Stimulated activated CD8-positive, alpha-beta memory T cell treated with anti-CD3 and anti-CD28 coated beads, Interleukin-7, amount 100 ng/mL, for 48 hours (primary cell): ENCODE results near the gene NMNAT3.

Source experiments
- DNase-seq, 2 donors: peaks; one replicate each; pipeline ENCODE4 v3.0.0-alpha.2; 2020; ENCODE audit warnings: low read depth in 1 of 2; ENCODE audit errors: extremely low read depth in 1 of 2

Gene NMNAT3

GRCh38 chr3:139677388-139678155 is at the start of gene NMNAT3:
Gene NMNAT3 (minus strand): TSS chr3:139677972. CDS start chr3:139627724, 50,248 bp downstream.
- DNase-seq: peak; percentile 54 to 60

DNA sequence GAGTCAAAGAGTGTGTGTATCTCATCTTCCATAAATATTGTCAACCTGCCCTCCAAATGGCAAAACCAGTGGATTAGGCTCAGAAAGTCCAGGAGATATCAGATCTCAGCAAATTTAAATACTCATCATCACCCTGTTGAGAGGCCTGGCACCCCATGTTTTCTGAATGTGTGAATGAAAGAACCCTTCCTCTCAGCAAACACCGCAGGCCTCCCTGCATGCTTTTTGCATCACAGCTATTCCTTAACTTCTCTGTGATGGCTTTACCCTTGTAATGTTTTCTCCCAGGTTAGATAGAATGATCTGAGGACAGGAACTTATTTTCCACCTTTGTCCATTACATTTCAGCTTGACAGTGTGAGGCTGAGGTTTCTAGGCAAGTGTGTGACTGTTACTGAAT is 43.6 kb upstream of the NMNAT3 start:
- DNase-seq: no peak

- DNase-seq: no peak
Measured at GRCh38 chr3:139718415-139718814, 40.6 kb upstream of the NMNAT3 start.

GRCh38 chr3:139716908-139717485 is 39.2 kb upstream of the NMNAT3 start:
- no peak for DNase-seq

- DNase-seq: no peak
Measured at GRCh38 chr3:139715743-139716360, 38.1 kb upstream of the NMNAT3 start.

- DNase-seq: no peak
Measured at GRCh38 chr3:139715166-139715565, 37.4 kb upstream of the NMNAT3 start.

DNA sequence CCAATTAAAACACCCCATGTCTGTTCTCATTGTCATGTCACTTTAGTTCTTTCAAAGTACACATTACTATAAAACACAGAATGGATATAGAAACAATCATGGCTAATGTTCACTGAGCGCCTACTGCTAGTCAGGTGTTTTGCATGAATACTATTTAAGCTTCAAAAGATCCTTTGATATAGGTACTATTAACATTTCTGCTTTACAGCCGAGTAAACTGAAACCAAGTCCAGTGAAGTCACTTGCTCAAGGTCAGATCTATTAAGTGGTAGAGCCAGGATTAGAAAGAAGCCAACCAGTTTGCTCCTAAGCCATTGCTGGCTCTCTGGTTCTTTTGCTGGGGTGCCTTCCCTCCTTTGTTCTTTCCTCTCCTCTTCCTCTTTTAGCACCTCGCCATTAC is 32.4 kb upstream of the NMNAT3 start:
- no peak for DNase-seq

- DNase-seq: no peak
Measured at GRCh38 chr3:139705631-139706030, 27.9 kb upstream of the NMNAT3 start.

DNA sequence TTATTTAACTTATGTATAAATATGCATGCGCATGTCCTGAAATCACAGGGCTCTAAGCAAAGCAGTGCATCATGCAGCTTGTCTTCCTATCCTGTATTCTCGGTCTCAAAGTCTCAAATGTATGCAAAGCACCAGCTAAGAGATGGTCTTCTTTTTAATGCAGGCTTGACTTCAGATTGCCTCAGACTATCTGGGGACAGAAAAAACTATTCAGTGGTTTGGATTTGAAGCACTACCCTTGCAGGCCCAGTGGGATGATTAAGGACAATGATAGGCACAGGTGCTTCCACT is 18.5 kb upstream of the NMNAT3 start:
- no peak for DNase-seq

DNA sequence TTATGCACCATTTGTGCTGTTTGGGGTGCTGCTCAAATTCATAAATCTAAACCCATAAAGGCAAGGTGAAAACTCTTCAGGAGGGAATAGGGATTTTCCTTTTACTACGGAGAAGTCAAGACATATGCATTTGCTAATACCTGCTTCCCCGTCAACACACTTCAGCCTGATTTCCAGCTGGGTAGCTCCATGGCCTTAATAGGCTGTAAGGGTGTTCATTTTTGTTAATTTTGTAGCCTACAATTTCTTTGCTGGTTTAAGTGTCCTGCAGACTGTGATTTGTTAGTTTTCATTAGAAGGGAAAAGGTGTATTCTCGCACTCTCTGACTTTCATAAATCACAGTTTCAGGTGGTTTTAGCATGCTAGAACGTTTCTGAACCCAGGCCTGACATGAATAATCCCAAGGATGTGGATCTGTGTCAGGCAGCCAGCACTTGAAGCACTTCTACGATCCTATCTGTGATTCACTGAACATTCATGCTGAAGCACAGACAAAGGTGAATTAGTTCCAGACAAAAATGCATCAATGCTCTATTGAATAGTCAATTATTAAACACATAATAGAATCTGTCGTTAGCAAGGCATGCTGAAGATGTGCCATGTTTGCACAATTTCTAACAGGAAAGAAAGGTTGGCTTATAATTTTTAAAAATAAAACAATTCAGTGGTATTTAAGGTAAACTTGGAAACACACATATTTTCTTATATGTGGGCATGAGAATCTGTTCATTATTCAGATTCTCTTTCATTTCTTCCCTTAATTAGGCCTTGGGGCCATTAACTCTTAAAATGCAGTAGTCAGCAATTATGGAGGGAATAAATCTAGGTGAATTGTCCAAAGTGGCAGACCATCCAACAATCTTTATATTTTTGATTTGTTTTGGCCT is 17.9 kb upstream of the NMNAT3 start:
- DNase-seq: no peak

DNA sequence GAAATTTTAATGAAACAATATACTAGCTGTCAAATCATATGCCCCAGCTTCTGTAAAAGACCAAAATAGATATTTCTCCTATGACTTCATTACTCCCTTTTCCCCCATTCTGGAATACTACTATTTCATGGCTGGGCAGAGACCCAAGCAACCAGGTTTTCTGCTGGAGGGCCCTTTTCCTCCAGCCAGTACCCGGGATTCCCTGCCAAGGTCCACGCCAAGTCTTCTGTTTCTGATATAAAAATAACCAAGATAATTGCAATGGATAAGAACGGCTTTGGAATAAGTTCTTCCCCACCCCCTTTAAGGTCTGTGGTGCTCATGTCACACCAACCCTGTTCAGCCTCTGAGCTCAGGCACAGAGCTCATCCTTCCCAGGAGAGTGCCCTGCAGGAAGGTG is 17.2 kb upstream of the NMNAT3 start:
- no peak for DNase-seq

DNA sequence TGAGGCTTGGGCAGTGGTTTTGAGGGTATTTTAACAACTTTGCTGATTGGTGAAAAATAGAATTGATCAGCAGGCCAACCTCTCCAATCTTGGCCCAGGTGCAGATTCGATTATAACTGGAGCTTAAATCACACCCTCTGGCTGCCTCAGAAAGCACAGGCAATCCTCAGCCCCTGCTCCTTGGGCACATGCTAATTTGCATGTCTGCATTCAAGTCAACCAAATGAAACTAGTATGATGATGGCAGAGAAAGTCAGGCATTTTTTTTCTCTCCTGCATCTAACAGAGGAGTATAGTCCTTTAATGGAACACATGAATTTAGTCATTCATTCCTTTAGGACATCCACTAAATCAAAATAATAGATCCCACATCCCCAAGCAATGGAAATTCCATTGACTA is 16.8 kb upstream of the NMNAT3 start:
- no peak for DNase-seq

GRCh38 chr3:139691619-139692018 is 13.8 kb upstream of the NMNAT3 start:
- DNase-seq: no peak

DNA sequence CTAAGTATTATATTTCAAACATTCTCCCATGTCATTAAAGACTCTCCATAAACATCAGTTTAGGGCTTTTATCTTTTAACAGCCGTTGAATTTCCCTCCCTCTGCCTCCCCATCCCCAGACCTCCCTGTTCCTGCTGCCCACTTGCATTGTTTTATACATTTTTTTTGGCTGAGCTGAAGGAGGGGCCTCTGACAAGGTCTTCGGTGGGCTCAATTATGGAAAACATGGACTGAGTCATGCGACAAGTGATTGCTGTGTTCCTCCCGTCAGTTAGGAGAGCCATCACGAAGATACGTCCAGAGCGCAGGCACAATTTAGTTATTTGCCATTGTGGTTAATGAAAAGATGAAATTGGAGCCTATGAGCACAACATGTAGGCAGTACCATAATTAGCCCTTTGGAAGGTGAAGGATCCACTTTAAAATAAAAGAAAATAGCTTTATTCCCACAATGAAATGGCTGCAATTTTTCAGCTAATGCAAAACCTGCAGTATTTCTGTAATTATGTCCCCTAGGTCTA is 12.0 kb upstream of the NMNAT3 start:
- DNase-seq: no peak

DNA sequence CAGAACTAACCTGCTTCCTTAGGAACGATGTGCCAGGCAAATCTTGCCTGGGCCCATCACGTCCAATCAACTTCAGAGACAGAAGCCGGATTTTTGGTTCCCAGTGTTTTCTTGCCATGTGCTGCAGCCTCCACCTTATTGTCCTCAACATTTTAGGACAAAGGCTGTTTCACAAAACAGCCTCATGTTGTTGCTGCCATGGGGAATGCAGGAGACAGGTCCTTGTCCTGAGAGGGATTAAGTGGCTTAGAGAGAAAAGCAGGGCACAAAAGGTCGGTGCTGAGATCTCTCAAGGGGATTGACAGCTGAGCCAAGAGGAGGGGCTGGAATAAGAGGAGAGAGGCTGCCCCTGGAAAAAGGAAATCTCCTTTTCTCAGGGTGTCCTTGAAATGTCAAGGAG is 11.3 kb upstream of the NMNAT3 start:
- no peak for DNase-seq

DNA sequence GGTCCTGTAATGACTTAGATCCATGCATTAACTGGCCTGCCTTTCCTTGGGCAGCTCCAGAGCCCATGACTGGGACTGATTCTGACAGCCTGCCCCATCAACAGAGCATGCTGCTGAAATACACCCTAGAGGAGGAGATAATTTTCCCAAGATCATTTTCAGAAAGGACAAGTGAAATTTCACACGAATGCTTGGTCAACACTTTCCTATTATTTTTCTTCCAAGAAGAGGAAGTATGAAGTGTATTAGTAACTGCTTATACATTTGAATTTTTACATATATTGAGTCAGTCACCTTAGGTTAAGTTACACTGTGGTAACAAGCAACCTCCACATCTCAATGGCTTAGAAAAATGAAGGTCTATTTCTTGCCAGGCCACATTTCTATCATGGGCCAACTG is 9.7 kb upstream of the NMNAT3 start:
- no peak for DNase-seq

GRCh38 chr3:139686624-139687023 is 8.9 kb upstream of the NMNAT3 start:
- DNase-seq: no peak

GRCh38 chr3:139686206-139686605 is 8.4 kb upstream of the NMNAT3 start:
- no peak for DNase-seq

DNA sequence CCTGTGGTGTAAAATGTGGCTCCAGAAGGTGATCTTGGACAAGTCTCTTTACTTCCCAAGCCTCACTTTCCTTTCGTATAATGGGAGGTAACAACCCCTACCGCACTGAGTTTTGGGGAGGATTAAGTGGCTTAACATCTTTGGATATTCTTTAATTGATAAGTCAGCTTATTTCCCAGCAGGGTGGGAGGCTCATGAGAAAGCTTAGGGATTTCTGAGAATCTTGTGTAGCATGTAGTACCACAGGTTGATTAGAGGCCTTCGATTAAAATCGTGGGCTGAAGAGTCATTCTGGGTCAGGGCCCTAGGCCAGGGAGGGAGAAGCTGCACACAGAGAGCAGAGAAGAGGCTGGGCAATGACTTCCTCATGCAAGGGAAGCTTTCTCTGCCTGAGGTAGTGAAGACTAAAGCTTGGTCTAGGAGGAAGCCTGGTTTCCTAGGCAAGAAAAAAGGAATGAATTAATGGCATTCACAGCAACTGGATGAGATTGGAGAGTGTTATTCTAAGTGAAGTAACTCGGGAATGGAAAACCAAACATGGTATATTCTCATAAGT is 1.5 kb upstream of the NMNAT3 start:
- DNase-seq: no peak

GRCh38 chr3:139676632-139677387 is 962 bp downstream of the NMNAT3 start:
- no peak for DNase-seq
